Thoracic aorta (tissue), 2 donors: ENCODE results near the gene PLCH1. TPM values are rescaled to one million over a fixed set of nuclear protein-coding genes. Genes with fewer than 3 reads are reported as not detected.

Experiments used
- ATAC-seq: fragments of 150-250 bp; one replicate; pipeline ENCODE4 v1.8.0; 2017; ENCODE audit warnings: low read depth; ENCODE audit not compliant: insufficient number of reproducible peaks, low FRiP score
- DNase-seq: peaks from one replicate; pipeline ENCODE4 v3.0.0-alpha.2; 2020; ENCODE audit warnings: low spot score
- H3K27ac ChIP-seq, 2 donors: fragments of 200-600 bp; sonication (generic); 1 replicate in 1 of 2; 2 replicates in 1 of 2; pipeline ENCODE4 v1.5.1; 2016; ENCODE audit warnings: mild to moderate bottlenecking in 2 of 2, moderate library complexity in 2 of 2
- H3K27me3 ChIP-seq: fragments of 200-600 bp; sonication (generic); replicated peaks from 2 replicates; pipeline ENCODE4 v1.6.0; 2016; ENCODE audit warnings: mild to moderate bottlenecking; ENCODE audit not compliant: insufficient read depth
- H3K36me3 ChIP-seq: fragments of 200-600 bp; sonication (generic); one replicate; pipeline ENCODE4 v1.5.1; 2016
- H3K4me1 ChIP-seq, 2 donors: fragments of 200-600 bp; sonication (generic); 1 replicate in 1 of 2; 2 replicates in 1 of 2; pipeline versions ENCODE4 v1.5.1 to v1.6.0; 2016; ENCODE audit warnings: low read depth in 2 of 2, mild to moderate bottlenecking in 1 of 2; ENCODE audit not compliant: control insufficient read depth in 1 of 2
- H3K4me3 ChIP-seq: fragments of 200-600 bp; sonication (generic); 2 replicates; pipeline ENCODE4 v1.5.1; 2016; ENCODE audit warnings: mild to moderate bottlenecking
- H3K9me3 ChIP-seq: fragments of 200-600 bp; sonication (generic); 2 replicates; pipeline ENCODE4 v1.5.1; 2016
- CTCF ChIP-seq: fragments of 200-600 bp; sonication (generic); IDR thresholded peaks from one replicate; pipeline ENCODE4 v1.5.1; 2019; ENCODE audit warnings: antibody characterized with exemption
- total RNA-seq, 2 donors: library from RNA; depleted of rRNA; stranded (reverse); fragments of >200 nt; gene quantifications; one replicate each; pipeline versions ENCODE4 v1.1.0 to v1.2.3, GENCODE V29; 2016

Gene PLCH1
- total RNA-seq, 2 donors from 2014 or later: 0.28 TPM; not detected in 1

DNA sequence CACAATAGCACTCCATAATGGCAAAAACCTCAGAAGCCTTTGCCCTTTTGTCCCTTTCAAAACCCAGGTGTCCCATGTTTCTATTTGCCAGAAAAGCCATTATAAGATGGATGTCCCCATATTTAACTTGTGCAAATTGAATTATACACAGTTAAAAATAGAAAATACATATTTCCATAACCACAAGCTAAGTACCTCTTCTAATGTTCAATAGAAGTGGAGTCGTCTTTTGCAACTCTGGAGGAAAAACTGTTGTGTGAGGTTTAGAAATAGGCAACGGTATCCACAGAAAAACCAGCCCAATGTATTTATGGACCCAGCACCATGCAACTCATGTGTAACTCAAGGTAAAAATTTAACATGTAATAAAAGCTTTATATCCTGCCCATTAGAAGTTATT is 367.8 kb downstream of the PLCH1 start:
- DNase-seq (no peak), ATAC-seq (no peak)
- TF ChIP-seq CTCF: no peak
- H3K9me3 ChIP-seq: no peaks in the 10 kb centered on the region
- H3K27ac ChIP-seq: no peak overlapping the region
- no peak overlapping the region for H3K4me3 ChIP-seq
- no peaks in the 10 kb centered on the region for H3K27me3 ChIP-seq
- no peaks in the 10 kb centered on the region for H3K36me3 ChIP-seq
- no peaks in the 10 kb centered on the region for H3K4me1 ChIP-seq

- no peak for TF ChIP-seq CTCF
- no peak overlapping the region for H3K27ac ChIP-seq
- H3K27me3 ChIP-seq: no peaks in the 10 kb centered on the region
- no peak overlapping the region for H3K4me3 ChIP-seq
- ATAC-seq: no peak
- H3K4me1 ChIP-seq: peaks cover 4 to 18% of the 10 kb centered on the region in 2 donors
- no peak for DNase-seq
- no peaks in the 10 kb centered on the region for H3K36me3 ChIP-seq
- no peaks in the 10 kb centered on the region for H3K9me3 ChIP-seq
Observed at GRCh38 chr3:155372281-155372680, 372.6 kb downstream of the PLCH1 start.

GRCh38 chr3:155370764-155371503 is 373.9 kb downstream of the PLCH1 start:
- DNase-seq: no peak
- no peak for ATAC-seq
- H3K9me3 ChIP-seq: no peaks in the 10 kb centered on the region
- H3K36me3 ChIP-seq: no peaks in the 10 kb centered on the region
- no peak for TF ChIP-seq CTCF
- H3K27me3 ChIP-seq: no peaks in the 10 kb centered on the region
- no peak overlapping the region for H3K4me3 ChIP-seq
- H3K4me1 ChIP-seq: peaks cover 4 to 18% of the 10 kb centered on the region in 2 donors
- H3K27ac ChIP-seq: no peak overlapping the region

- Histone ChIP-seq H3K27me3 (no peaks in the 10 kb centered on the region), H3K27ac (no peak overlapping the region), H3K4me1 (peaks cover 4 to 18% of the 10 kb centered on the region in 2 donors), H3K9me3 (peaks cover 3% of the 10 kb centered on the region), H3K4me3 (no peak overlapping the region), H3K36me3 (no peaks in the 10 kb centered on the region)
- DNase-seq: no peak
- ATAC-seq: no peak
- TF ChIP-seq CTCF: peak; percentile 15
Observed at GRCh38 chr3:155370198-155370597, 374.7 kb downstream of the PLCH1 start.

DNA sequence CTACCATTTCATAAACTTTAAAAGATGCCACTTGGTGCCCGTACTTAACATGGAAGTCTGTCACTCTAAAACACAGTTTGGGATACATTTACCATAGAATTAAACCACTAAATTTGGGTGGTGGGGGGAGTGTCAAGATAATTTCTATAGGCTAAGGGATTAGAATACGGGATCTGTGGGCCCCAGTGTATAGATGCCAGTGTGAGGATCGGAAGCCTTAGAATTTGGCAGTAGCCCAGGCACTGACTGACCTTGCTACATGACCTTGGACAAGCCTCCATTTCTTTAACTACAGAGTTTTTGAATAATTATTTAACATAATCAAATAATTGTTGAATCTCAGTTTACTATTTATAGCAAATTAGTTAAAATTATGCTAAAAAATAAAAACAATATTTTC is 375.1 kb downstream of the PLCH1 start:
- DNase-seq: no peak
- Histone ChIP-seq H3K27ac (no peak overlapping the region), H3K4me1 (peaks cover 4 to 18% of the 10 kb centered on the region in 2 donors), H3K9me3 (peaks cover 4% of the 10 kb centered on the region), H3K4me3 (no peak overlapping the region), H3K36me3 (no peaks in the 10 kb centered on the region), H3K27me3 (no peaks in the 10 kb centered on the region)
- ATAC-seq: no peak
- TF ChIP-seq CTCF: no peak
